Skin of body (tissue), 2 donors: ENCODE measurements around the gene ZBTB20. TPM values are rescaled to one million over a fixed set of nuclear protein-coding genes. Genes with fewer than 3 reads are reported as not detected.
"Not testable (repeated sequence)": the region's sequence is repeated elsewhere in the genome, so short reads cannot be mapped to it uniquely, and the experiment has no call there.

Source experiments
- DNase-seq: peaks from one replicate; lab custom pipeline; 2025; lab: John Stamatoyannopoulos, UW
- total RNA-seq: library from RNA; depleted of rRNA; stranded (reverse); fragments of >200 nt; gene quantifications from one replicate; pipeline ENCODE4 v1.2.3, GENCODE V29; 2014

ZBTB20 gene
- 45.8 TPM for total RNA-seq

GRCh38 chr3:115146418-115147328 lies at the start of gene ZBTB20:
TSS of gene ZBTB20 (minus strand) at chr3:115147288.
- peak; percentile 41 for DNase-seq

- no peak for DNase-seq
These were observed 47.4 kb upstream of the ZBTB20 start for GRCh38 chr3:115194476-115194875.

- no peak for DNase-seq
These were observed 43.7 kb upstream of the ZBTB20 start for GRCh38 chr3:115190747-115191146.

- DNase-seq: no peak
These were observed 40.2 kb upstream of the ZBTB20 start for GRCh38 chr3:115187149-115187757.

- DNase-seq: no peak
These were observed 39.5 kb upstream of the ZBTB20 start for GRCh38 chr3:115186351-115187148.

- not testable (repeated sequence) for DNase-seq
These were observed 37.9 kb upstream of the ZBTB20 start for GRCh38 chr3:115184859-115185572.

- DNase-seq: not testable (repeated sequence)
These were observed 31.8 kb upstream of the ZBTB20 start for GRCh38 chr3:115178930-115179329.

- no peak for DNase-seq
These were observed 22.7 kb upstream of the ZBTB20 start for GRCh38 chr3:115169808-115170207.

- DNase-seq: no peak
These were observed 18.6 kb upstream of the ZBTB20 start for GRCh38 chr3:115165701-115166100.

GRCh38 chr3:115165266-115165665 lies 18.2 kb upstream of the ZBTB20 start:
- no peak for DNase-seq

GRCh38 chr3:115164374-115165221 lies 17.5 kb upstream of the ZBTB20 start:
- no peak for DNase-seq

- DNase-seq: no peak
These were observed 15.7 kb upstream of the ZBTB20 start for GRCh38 chr3:115162759-115163158.

- no peak for DNase-seq
These were observed 14.8 kb upstream of the ZBTB20 start for GRCh38 chr3:115161866-115162265.

GRCh38 chr3:115161168-115161834 lies 14.2 kb upstream of the ZBTB20 start:
- DNase-seq: no peak

GRCh38 chr3:115160295-115160694 lies 13.2 kb upstream of the ZBTB20 start:
- no peak for DNase-seq

- DNase-seq: no peak
These were observed 9.1 kb upstream of the ZBTB20 start for GRCh38 chr3:115156046-115156654.

- DNase-seq: no peak
These were observed 7.5 kb upstream of the ZBTB20 start for GRCh38 chr3:115154611-115155010.

- DNase-seq: no peak
These were observed 4.8 kb upstream of the ZBTB20 start for GRCh38 chr3:115151921-115152320.

- peak; percentile 66 for DNase-seq
These were observed 1.2 kb upstream of the ZBTB20 start for GRCh38 chr3:115148142-115148790.
